Adipose tissue (tissue), 3 donors: Measurements from ENCODE around the gene CSNK1D. TPM values are rescaled to one million over a fixed set of nuclear protein-coding genes. Genes with fewer than 3 reads are reported as not detected.

ENCODE experiments used
- H3K27ac ChIP-seq: one replicate; pipeline ENCODE4 v1.5.1; 2013; ENCODE audit warnings: low read depth, low read length
- WGBS, 3 donors: extraction: QIAGEN DNeasy Blood & Tissue Kit; methylation state at CpG; one replicate each; pipeline ENCODE4 v1.1.7; 2013; 5-methylcytosine and 5-hydroxymethylcytosine counted together
- polyA plus RNA-seq, 3 donors: library from polyadenylated mRNA; stranded (reverse); fragments of 200-250 nt; gene quantifications; one replicate each; pipeline ENCODE4 v1.2.3, GENCODE V29; 2013
- donor health status: healthy with polysubstance abuse.
- donor health status: Bipolar disorder and iron deficiency.
- donor health status: healthy.

The CSNK1D gene
- polyA plus RNA-seq, 3 donors: 69.1 to 113 (median 90.8) TPM

GRCh38 chr17:82313195-82314011, 39.9 kb upstream of the CSNK1D start:
- H3K27ac ChIP-seq: no peak overlapping the region
- WGBS, 3 donors: 85 to 90% (median 86%) methylated on average over 27 to 28 of the region's 28 CpGs

GRCh38 chr17:82311971-82312370, 38.5 kb upstream of the CSNK1D start:
- 90 to 92% (median 92%) methylated on average over 13 of the region's 13 CpGs for WGBS, 3 donors

DNA sequence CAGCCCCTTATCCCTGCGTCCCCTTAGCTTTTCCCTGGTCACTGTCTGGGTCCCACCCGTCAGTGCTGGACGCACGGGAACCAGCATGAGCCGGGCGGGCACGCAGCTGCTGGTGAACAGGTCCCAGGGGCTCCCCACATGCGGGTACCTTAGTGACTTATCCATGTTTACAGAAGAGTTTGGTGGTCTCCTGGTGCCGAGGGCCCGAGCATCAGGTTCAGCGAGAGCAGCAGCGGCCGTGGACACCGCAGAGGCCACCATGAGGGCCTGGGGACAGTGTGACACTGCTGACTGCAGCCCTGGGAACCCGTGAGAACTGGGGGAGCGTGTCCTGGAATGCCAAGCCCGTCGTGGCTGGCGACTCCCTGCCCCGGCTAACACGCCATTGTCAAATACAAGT, 37.4 kb upstream of the CSNK1D start:
- no peak overlapping the region for H3K27ac ChIP-seq
- WGBS, 3 donors: 78 to 89% (median 86%) methylated on average over 21 of the region's 21 CpGs

More at GRCh38 chr17:82311971-82312370, 38.5 kb upstream of the CSNK1D start:
- no peak overlapping the region for H3K27ac ChIP-seq

DNA sequence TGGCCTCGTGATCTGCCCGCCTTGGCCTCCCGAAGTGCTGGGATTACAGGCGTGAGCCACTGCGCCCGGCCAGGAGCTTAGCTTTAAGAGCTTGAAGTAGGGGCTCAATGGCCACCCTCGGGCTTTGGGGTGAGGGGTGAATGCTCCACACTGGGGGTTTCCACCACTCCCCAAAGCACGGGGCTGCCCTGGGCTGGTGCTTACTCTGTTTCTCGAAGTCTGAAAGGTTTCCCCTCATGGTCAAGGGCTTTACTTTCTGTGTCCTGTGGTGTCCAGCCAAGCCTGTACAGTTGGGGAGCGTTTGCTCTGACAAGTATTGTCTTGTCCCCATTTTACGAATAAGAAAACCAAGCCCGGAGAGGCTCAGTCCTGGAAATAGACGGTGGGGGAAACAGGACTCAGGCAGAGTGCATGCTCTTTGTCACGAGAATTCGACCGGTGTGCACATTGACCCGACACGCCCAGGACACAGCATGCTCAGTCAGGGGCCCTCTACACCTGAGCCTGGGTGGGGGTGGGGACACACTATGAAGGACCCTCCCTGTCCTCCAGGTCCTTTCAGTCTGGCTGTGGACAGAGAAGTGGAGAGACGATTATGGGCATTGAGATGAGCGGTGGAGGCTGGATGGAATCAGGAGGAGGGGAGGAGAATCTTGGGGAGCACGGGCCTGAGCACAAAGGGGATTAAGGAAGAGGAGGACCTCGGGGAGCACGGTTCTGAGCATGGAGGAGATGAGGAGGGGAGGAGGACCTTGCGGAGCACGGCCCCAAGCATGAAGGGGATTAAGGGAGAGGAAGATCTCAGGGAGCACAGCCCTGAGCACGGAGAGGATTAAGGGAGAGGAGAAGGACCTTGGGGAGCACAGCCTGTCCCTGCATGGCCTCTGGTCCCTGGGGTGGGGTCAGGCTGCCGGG, 36.4 kb upstream of the CSNK1D start:
- WGBS, 3 donors: 70 to 86% (median 82%) methylated on average over 27 of the region's 27 CpGs
- no peak overlapping the region for H3K27ac ChIP-seq

- no peak overlapping the region for H3K27ac ChIP-seq
- WGBS, 3 donors: 61 to 80% (median 65%) methylated on average over 20 of the region's 20 CpGs
Measured at GRCh38 chr17:82305727-82306300, 32.3 kb upstream of the CSNK1D start.

DNA sequence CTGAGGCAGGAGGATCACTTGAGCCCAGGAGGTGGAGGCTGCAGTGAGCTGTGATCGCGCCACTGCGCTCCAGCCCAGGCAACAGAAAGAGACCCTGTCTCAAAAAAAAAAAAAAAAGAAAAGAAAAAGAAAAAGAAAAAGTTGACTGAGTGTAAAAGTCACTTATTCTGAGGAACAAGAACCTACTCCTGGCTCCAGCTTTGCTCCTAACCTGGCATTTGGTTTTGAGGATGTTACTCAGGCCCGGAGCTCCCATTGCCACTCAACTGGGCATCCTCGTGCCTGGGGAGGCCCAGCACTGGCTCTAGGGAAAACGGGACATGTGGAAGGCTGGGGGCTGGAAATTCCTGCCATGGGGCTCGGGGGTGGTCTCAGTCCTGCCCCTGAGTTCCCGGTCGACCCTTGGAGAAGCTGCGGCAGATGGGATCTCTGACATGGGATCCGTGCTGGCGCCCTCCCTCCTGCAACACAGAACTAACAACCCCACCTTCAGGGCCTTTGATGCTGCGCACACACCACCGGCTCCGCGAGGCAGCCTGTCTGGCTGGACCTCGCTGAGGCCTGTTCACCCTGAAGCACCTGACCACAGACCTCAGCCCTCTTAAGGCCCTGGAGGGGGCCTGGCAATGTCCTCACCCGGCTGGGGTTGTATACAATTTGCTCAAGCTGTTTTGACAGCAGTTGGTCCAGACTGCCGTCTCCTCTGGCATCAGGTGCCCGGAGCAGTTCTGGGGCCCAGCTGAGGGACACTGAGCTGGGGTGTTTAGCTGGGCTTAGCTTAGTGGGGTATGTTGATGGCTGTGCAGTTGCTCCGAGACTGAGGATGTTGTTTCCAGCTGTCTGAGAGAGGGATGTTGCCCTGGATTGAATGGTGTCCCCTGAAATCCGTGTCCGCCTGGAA, 31.6 kb upstream of the CSNK1D start:
- 82 to 90% (median 86%) methylated on average over 23 of the region's 23 CpGs for WGBS, 3 donors
- H3K27ac ChIP-seq: no peak overlapping the region

- no peak overlapping the region for H3K27ac ChIP-seq
- 64 to 73% (median 72%) methylated on average over 20 to 26 of the region's 26 CpGs for WGBS, 3 donors
Measured at GRCh38 chr17:82303944-82304808, 30.7 kb upstream of the CSNK1D start.

GRCh38 chr17:82302991-82303943, 29.8 kb upstream of the CSNK1D start:
- WGBS, 3 donors: 66 to 78% (median 69%) methylated on average over 33 to 35 of the region's 35 CpGs
- H3K27ac ChIP-seq: no peak overlapping the region

DNA sequence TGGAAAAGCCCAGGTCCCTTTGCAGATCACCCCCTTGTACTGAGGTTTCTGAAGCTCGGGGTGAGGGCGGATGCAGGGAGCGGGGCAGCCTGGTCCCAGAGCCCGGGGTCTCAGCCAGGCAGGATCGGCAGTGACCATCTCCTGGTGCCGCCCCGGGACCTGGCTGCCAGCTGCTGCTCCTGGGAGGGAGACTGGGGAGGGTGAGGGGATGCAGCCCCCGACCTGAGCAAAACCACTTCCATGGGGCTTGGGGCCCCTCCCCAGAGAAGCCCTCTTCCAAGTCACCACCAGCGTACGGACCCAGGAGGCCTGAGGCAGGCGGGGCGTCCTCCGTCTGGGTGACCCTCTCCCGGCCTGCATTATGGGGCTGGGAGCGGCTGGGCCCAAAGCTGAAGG, 29.1 kb upstream of the CSNK1D start:
- no peak overlapping the region for H3K27ac ChIP-seq
- WGBS, 3 donors: 84 to 87% (median 86%) methylated on average over 13 to 15 of the region's 15 CpGs

GRCh38 chr17:82301916-82302567, 28.5 kb upstream of the CSNK1D start:
- no peak overlapping the region for H3K27ac ChIP-seq

GRCh38 chr17:82301300-82301915, 27.9 kb upstream of the CSNK1D start:
- no peak overlapping the region for H3K27ac ChIP-seq
- 89 to 92% (median 92%) methylated on average over 12 of the region's 12 CpGs for WGBS, 3 donors

More at GRCh38 chr17:82301916-82302567, 28.5 kb upstream of the CSNK1D start:
- 55 to 81% (median 58%) methylated on average over 23 of the region's 23 CpGs for WGBS, 3 donors

DNA sequence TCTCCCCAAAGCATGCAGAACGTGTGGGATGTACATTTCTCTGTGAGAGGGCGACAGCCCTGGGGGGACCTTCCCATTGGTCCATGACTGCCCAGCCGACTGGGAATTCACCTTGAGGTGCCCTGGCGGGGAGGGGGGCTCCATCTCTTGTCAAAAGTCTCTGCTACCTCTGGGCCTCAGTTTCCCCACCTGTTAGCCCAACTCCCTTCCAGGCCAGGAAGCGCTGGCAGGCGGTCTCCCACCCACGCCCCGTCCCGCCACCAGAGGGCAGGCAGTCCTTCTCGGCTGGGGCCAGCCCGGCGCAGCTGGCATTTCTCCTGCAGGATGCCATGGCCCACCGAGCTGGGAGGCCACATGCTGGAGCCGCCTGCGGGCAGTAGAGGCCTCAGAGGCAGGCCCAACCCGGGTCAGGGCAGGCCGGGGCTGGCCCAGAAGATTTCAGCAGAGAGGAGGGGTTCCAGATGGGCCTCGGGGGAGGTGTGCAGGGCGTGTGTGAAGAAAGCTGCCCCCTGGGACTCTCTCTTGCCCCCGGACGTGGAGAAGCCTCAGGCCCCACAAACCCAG, 27.3 kb upstream of the CSNK1D start:
- 37 to 41% (median 40%) methylated on average over 21 of the region's 21 CpGs for WGBS, 3 donors
- H3K27ac ChIP-seq: no peak overlapping the region

- WGBS, 3 donors: 89 to 94% (median 94%) methylated on average over 13 of the region's 13 CpGs
- H3K27ac ChIP-seq: no peak overlapping the region
Measured at GRCh38 chr17:82300228-82300627, 26.7 kb upstream of the CSNK1D start.

GRCh38 chr17:82299452-82299851, 26.0 kb upstream of the CSNK1D start:
- H3K27ac ChIP-seq: no peak overlapping the region
- 90 to 93% (median 92%) methylated on average over 10 of the region's 10 CpGs for WGBS, 3 donors
